HS-5 (cell line): ENCODE measurements around the gene CSNK1D.

Source experiments
- DNase-seq: peaks from one replicate; pipeline ENCODE4 v3.0.0-alpha.2; 2012; ENCODE audit warnings: low read depth

The CSNK1D gene

GRCh38 chr17:82238472-82239201 lies 34.9 kb downstream of the CSNK1D start:
- DNase-seq, result no peak

- no peak for DNase-seq
Observed at GRCh38 chr17:82237746-82238471, 35.6 kb downstream of the CSNK1D start.

- DNase-seq, result no peak
Observed at GRCh38 chr17:82237083-82237745, 36.3 kb downstream of the CSNK1D start.

- DNase-seq, result no peak
Observed at GRCh38 chr17:82236142-82236971, 37.1 kb downstream of the CSNK1D start.

GRCh38 chr17:82235775-82236141 lies 37.7 kb downstream of the CSNK1D start:
- no peak for DNase-seq

GRCh38 chr17:82235056-82235774 lies 38.3 kb downstream of the CSNK1D start:
- no peak for DNase-seq

- DNase-seq, result no peak
Observed at GRCh38 chr17:82234211-82235055, 39.1 kb downstream of the CSNK1D start.

- DNase-seq, result no peak
Observed at GRCh38 chr17:82232876-82233785, 40.4 kb downstream of the CSNK1D start.

- no peak for DNase-seq
Observed at GRCh38 chr17:82232322-82232820, 41.1 kb downstream of the CSNK1D start.

- DNase-seq, result no peak
Observed at GRCh38 chr17:82231562-82232321, 41.8 kb downstream of the CSNK1D start.

GRCh38 chr17:82231312-82231561 lies 42.3 kb downstream of the CSNK1D start:
- DNase-seq, result no peak

- peak; percentile 68 for DNase-seq
Observed at GRCh38 chr17:82230609-82231311, 42.7 kb downstream of the CSNK1D start.

- no peak for DNase-seq
Observed at GRCh38 chr17:82229698-82230608, 43.5 kb downstream of the CSNK1D start.

GRCh38 chr17:82228842-82229697 lies 44.4 kb downstream of the CSNK1D start, which contains the start of gene SLC16A3:
SLC16A3 (plus strand) TSS chr17:82229042; CDS start chr17:82236009, 6,967 bp downstream.
- DNase-seq, result no peak

GRCh38 chr17:82228278-82228841 lies 45.1 kb downstream of the CSNK1D start:
- DNase-seq, result no peak
